ENCODE data around the gene CFAP46.
"Not testable (repeated sequence)": the region's sequence is repeated elsewhere in the genome, so short reads cannot be mapped to it uniquely, and the experiment has no call there.

CFAP46 gene

DNA sequence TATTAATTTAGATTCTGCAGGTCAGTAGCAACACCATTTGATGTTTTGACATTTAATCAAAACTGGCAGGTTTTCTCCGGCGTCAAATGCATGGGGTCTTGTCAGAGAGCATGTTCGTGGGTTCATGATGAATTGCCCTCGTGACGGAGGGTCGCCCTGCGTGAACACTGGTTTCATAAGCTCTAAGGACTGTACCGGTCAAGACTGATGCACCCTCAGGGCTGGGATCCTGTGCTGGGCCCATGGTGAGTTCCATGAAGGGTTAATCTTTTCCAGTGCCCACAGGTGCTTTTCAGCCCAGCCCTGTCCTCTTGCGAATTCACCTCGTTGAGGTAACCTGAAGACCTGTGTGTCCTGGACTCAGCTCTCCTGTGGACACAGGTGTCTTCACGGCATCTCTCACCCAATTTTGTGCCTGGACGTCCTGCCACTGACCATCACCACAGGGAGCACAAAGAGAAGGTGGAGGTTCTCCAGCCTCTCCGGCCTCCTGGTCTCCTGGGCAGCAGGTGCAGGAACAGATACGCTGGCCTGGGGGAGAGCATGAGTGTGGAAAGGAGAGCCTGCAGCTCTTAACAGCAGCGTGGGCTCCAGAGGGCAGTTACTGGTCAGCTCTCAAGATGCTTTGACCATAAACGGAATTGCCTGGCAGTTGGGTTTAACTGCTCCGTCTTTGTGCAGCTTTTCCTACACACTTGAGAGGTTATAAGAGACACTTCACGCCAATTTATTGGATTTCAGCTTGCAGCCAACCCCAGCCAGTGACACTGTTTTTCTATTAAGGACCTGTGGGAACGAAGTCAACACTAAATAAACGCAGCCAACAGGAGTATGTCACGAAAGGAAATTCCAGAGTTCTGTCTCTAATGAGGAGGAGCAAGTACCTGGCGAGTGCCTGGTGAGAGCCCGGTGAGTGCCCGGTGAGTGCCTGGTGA is 37.4 kb upstream of the CFAP46 start:
- no peak for DNase-seq (ENCODE audit: low spot score)

DNA sequence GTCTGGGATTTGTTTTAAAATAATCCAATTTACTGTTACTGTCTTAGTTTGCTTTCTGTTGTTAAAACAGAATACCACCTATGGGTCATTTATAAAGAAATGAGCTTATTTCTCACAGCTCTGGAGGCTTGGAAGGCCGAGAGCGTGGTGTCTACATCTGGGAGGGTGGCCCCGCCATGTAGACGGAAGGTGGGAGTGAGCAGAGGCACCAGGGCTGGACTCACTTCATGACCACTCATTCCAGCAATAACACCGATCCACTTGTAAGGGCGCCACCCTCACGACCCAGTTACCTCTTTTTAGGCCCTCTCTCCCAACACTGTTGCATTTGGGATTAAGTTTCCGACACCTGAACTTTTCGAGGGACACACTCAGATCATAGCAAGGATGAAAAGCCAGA is 36.2 kb upstream of the CFAP46 start:
- no peak for DNase-seq (ENCODE audit: low spot score)

DNA sequence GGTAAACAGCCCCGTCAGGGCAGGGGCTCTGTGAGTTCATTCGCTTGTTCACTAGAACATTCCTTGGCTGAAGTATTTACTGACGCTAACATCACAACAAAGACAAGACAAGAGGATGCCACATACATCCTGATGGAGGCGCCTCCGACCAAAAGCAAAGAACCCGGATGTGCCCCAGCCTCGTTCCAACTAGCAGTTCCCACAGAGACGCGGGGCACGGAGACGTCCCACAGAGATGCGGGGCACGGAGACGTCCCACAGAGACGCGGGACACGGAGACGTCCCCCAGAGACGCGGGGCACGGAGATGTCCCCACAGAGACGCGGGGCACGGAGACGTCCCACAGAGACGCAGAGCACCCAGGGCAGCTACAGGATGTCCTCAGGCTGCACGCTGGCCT is 35.4 kb upstream of the CFAP46 start:
- no peak for DNase-seq (ENCODE audit: low spot score)

DNA sequence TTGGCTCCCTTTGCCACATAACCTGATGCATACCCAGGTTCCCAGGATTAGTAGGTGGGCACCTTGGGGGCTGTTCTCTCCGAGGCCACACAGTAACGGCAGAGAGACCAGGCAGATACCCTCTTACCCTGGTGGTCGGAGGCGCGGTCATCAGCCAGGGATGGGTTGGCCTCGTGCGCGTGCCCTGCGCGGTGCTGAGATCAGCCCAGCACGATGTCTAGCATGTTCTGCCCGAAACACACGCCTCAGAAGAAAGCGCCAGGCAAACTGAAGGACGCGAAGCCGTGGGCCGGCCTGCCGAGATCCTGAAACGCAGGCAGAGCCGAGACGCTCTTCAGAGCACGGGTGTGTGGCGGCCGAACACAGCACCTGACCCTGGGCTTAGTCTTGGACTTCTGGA is 34.7 kb upstream of the CFAP46 start:
- no peak for DNase-seq (ENCODE audit: low spot score)

DNA sequence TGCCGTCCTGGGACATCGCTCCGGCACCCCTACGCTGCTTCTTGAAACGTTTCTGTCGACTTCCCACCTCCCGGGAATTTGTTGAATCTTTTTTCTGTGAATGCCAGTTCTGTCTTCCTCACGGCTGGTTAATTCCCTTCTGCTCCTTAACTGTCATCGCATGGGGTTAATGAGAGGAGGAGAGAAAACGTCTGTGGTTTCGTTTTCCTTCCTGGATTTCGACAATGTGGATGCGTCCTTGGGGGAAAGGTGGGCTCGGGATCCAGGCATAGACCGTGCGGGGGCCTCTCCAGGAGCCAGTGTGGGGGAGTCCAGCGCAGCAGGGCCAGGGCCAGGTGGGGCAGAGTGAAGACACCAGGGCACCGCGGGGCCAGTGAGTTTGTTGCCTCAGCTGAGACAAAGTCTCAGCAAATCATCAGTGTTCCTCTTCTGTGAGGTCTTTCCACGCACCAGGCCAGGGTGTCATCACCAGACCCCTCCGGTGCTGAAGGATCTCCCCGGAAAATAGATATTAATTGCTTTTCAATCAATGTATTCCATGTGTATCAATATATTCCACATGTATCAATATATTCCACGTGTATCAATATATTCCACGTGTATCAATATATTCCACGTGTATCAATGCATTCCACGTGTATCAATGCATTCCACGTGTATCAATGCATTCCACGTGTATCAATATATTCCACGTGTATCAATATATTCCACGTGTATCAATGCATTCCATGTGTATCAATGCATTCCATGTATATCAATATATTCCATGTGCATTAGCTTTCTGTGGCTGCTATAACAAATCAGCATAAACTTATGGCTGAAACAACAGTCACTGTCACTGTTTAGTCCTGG is 33.7 kb upstream of the CFAP46 start:
- DNase-seq (ENCODE audit: low spot score): no peak

DNA sequence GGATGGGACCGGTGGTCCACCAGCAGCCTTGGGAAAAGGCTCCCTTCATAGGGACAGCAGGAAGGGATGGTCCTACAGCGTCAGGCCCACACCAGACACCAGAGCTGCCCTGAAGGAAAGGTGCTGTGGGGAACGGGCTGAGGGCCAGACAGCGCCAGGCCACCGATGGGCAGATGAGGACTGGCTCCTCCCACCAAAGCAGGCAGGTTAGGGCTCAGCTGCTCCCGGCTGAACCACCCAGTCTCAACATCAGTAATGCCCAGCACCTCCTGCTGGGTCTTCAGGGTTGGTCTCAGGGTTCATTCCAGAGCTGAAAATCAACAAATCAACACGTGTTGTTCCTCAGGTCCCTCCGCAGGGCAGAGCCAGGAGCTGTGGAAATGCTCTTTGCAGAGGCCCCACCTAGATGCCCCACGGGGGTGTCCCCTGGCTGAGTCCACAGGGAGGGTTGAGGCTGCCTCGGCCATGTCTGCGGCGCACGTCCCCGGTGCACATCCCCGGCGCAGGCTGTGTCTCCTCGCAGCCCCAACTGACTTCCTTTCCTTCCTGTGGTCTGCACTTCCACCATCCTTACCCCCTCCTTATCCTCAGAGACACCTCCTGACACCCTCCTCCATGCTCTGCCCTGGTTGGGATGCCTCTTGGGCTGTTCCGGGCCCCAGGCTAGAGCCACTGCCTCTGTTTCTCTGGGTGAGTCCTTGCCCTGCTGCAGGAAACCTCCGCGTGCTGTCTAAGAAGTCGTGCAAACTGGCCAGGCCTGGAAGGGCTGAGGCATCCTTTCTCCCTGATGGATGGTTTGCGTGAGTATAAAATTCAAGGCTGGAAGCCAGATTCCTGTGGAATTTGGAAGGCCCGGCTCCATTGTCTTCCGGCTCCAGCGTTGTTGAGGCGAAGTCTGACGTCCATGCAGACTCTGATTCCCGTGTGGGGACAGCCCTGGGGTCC is 32.8 kb upstream of the CFAP46 start:
- no peak for DNase-seq (ENCODE audit: low spot score)

DNA sequence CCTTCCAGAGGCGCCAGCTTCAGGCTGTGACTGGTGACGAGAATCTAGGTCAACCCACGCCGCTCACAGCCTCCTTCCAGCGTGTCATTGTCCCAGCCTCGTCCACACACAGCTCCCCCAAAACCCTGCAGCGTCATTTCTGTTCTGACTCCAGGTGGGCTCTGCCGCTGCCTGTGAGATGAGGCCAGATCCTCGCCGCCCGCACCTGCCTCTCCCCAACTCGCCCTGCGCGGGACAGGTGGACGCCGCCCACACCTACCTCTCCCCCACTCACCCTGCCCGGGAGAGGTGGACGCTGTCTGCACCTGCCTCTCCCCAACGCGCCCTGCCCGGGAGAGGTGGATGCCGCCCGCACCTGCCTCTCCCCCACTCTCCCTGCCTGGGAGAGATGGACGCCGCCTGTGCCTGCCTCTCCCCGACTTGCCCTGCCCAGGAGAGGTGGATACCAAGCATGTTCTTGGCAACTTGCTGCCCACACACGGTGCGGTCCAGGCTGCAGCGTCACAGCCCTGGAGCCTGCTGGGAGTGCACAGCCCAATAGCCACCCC is 32.0 kb upstream of the CFAP46 start:
- DNase-seq (ENCODE audit: low spot score): no peak

DNA sequence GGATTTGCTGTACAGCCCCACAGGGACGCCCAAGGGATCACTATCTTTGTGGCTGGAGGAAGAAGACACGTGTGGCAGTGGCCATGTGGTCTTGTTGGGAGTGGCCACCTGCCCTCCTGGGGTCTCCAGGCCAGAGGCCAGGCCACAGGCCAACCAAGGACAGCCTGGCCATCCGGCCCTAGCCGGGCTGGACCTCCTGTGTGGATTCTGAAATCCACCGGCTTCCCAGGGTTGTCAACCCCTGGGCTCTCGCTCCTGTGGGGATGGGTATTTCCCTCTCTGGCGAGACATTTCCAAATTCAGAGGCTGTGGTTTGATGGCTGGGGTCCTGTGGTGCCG is 31.5 kb upstream of the CFAP46 start:
- DNase-seq (ENCODE audit: low spot score): no peak

DNA sequence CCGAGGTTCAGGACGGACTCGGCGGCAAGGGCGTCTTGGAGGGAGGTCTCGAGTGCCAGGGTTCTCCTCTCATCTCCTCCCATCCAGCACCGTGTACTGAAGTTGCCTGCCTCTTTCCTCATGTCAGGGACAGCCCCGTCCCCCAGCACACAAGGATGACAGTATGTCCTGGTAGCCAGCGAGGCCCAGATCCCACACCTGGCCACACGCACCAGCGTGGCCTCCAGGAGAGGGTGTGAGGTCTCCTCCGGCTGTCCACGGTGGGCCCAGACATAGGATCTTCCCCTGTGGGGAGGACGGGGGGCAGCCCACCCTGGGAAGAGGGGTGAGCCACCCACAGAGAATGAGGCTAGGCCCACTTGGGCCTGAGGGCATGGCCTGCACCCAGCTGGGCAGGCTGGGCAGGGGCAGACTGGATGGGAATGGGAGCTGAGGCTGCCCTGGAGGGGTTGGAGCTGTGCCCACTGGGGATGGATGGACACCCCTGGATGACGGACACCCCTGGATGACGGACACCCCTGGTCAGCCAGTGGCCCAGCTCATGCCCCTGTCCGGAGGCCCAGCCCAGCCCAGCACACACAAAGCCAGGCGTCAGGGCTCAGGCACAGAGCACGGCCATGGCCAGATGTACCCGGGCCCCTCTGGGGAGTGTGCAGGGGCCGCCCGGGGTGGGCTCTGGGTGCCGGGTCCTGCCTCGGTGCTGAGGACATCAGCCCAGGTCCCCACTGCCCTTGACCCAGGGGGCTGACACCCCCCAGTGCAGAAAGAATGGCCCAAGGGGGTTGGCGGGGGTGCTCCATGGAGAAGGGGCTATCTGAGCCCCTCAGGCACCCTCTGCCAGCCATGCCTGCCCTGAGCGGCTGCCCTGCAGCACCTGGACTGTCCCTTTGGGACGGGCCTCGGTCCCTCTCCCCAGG is 30.9 kb upstream of the CFAP46 start:
- no peak for DNase-seq (ENCODE audit: low spot score)

DNA sequence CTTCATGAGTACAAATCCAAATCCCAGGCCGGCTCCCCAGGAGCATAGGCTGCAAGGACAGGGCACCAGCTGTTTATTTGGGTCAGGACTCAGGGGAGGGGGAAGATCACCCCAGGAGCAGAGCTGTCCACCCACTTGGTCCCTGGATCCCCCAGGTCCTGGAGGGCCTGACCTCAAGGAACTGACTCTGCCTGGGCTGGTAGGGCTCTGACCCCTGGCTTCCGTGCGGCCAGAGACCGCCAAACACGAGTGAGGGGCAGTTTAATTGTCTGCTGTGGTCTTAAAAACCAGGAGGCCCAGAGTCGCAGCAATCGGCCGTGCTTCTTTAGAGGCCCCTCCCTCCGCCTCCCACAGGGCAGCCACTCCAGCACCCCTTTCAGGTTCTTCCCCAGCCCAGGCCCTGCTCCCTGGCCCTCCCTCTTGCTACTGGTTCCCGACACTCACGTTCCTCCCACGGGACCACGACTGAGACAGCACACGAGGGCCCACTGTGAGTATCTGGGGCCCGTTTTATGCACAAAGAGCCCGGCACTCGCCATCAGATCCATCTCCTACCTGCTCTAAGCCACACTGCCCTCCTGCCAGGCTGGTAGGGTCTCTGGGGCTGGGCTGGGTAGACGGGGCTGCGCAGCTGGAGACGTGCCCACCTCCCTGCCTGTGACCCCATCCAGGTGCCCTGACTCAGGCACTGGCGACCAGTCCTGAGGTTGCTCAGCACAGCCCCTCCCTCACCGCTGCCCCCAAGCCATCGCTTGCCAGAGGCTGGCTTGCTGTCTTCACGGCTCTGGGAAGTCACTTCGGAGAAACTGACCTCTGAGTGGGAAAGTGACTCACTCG is 30.0 kb upstream of the CFAP46 start:
- no peak for DNase-seq (ENCODE audit: low spot score)

DNA sequence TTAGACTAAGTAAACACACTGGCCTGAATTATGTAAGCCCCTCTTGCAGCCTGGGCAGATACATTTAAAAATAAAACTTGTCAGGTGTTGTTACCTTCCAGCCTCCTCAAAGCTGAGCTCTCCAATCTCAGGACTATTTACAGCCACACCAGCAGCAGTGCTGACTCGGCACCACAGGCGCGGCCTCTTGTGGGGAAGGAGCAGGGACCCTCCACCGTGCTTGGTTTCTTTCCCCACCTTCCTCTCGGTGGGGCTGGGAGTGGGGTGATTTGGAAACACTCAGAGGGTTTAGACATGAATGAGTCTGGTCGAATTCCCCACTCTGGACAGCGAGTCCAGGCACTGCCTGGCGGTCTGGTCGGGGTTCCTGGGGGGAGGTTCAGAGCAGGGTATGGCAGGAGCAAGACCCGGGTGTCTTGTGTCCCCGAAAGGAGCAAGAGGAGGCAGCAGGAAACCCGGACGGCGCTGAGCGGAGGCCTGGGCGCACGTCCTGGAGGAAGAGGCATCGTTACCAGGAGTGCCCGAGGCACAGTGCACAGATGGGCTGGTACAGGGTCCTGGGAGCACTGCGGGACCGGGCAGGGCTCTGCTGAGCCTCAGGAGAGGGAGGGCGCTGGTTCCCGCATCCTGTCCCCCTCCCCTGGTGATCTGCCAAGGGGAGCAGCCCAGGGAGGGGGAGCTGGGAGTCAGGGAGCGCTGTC is 29.2 kb upstream of the CFAP46 start:
- no peak for DNase-seq (ENCODE audit: low spot score)

DNA sequence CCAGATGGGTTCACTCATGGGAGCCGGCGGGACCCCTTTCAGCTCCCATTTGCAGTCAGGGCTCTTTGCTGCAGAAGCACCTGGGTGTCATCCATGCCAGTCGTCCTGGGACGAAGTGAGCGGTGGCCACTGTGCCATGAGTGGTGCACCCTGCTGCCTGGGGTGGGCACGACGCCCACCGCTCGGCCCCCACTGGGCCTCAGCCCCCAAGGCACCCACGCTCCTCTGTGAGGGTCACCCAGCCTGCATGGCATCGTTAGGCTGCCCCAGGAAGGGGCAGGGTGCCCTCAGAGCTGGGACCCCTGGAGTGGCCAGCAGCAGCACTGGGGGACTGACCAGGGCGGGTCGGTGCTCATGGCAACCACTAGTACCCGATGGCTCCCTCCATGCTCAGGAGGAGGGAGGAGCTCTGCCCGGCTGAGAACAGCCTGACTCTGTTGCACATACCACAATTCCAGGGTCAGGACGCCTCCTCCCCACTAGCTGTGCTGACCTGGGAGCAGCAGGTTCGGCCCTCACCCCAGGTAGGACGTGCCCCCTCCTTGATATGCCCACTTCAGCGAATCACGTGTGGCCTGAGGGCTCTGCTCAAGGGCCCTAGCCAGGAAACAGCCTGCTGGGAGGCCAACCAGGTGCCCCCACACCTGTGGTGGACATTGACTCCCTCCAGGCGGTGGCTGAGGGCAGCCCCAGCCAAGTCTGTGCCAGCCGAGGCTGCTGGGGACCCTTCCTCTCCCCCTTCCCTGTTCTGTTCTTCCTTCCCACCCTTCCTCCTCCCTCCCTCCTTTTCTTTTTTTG is 28.5 kb upstream of the CFAP46 start:
- DNase-seq (ENCODE audit: low spot score): no peak

DNA sequence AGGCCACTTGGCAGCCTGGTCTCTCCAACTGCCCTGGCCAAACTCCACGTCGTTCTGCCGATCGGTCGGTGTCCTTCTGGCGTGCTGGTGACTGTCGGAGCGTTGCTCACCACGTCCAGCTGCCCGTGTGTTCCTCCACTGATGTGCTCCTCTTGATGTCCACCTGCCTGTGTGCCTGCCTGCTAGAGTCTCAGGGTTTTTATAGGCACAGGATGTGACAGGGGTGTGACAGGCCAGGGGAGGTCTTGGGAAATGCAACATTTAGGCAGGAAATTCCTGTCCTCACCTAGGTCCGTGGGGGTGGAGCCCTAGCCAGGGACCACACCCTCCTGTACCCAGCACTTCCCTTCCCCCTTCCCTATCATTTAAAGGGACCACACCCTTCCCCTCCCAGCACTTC is 25.2 kb upstream of the CFAP46 start:
- no peak for DNase-seq (ENCODE audit: low spot score)

DNA sequence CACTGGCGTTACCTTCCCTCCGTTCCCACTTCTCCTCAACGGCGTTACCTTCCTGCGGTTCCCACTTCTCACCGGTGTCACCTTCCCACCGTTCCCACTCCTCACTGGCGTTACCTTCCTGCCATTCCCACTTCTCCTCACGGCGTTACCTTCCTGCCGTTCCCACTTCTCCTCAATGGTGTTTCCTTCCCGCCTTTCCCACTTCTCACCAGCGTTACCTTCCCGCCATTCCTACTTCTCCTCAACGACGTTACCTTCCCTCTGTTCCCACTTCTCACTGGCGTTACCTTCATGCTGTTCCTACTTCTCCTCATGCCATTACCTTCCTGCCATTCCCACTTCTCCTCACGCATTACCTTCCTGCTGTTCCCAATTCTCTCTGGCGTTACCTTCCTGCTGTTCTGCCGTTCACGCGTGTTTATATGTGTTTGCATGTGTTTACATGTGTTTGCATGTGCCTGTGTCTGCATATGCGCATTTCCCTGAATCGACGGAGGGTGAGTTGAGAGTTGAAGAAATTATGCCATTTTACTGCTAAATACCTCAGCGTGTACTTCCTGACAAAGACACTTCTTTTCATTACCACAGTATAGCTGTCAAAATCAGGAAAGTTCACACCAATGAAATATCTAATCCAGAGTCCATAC is 23.2 kb upstream of the CFAP46 start:
- no peak for DNase-seq (ENCODE audit: low spot score)

DNA sequence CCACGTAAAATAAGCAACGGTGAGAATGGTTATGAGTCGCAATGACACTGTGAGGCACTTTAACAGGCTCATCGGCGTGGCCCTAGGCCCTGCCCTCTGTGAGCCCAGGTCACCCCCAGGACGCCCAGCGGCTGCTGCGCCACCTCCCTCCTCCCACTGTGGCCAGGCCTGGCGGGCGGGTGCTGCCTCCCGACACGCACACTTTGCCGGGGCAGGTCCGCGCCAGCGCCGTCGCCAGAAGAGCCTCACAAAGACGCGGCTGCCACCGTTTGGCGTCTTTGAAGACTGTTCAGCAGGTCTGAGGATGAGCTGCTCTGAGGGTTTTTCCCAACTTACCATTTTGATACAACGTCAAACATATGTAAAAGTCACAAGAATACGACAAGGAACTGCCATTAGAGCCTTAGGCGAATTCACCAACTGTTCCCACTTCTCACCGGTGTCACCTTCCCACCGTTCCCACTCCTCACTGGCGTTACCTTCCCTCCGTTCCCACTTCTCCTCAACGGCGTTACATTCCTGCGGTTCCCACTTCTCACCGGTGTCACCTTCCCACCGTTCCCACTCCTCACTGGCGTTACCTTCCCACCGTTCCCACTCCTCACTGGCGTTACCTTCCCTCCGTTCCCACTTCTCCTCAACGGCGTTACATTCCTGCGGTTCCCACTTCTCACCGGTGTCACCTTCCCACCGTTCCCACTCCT is 22.5 kb upstream of the CFAP46 start:
- not testable (repeated sequence) for DNase-seq (ENCODE audit: low spot score)

DNA sequence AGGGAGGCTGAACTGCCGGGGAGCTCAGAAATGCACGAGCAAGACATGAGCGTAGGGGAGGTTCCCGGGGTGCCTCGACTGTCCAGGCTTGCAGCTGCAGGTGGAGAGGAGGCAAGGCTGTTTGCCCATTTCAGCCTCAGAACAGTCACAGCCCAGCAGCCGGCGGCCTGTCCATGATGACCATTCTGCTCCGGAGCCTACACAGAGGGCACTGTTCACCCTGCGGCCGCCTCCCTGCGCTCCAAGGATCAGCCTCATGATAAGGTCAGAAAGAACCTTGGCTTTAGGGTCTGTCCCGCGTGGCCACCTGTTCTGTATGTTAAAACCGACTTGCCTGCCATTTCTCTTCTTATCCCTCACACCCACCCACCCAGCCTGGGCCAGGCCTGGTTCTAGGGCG is 21.9 kb upstream of the CFAP46 start:
- no peak for DNase-seq (ENCODE audit: low spot score)

DNA sequence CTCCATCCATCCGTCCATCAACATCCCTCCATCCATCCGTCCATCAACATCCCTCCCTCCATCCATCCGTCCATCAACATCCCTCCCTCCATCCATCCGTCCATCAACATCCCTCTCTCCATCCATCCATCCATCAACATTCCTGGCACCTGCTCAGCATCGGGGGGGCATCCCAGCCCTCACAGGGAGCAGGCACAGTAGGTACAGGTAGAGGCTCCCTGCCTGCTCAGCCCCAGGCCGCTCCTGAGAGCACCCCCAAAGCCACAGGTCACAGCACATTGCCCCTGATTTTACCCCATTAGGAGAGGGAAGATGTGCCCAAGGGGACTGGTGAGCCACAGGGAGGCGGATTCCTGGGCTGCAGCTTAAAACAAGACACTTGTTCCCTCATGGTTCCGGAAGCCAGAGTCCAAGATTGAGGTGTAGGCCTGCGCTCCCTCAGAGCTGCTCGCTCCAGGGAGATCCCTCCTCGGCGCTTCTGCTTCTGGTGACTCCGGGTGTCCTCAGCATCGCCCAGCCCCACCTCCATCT is 21.1 kb upstream of the CFAP46 start:
- no peak for DNase-seq (ENCODE audit: low spot score)
